ENCODE measurements around the gene FAM43A. TPM values are rescaled to one million over a fixed set of nuclear protein-coding genes. Genes with fewer than 3 reads are reported as not detected.

The FAM43A gene
- 1.3 and 1.8 TPM in 2 replicates for total RNA-seq (2014; rRNA removed)
- polyA plus RNA-seq (2012) = 0.68 TPM

DNA sequence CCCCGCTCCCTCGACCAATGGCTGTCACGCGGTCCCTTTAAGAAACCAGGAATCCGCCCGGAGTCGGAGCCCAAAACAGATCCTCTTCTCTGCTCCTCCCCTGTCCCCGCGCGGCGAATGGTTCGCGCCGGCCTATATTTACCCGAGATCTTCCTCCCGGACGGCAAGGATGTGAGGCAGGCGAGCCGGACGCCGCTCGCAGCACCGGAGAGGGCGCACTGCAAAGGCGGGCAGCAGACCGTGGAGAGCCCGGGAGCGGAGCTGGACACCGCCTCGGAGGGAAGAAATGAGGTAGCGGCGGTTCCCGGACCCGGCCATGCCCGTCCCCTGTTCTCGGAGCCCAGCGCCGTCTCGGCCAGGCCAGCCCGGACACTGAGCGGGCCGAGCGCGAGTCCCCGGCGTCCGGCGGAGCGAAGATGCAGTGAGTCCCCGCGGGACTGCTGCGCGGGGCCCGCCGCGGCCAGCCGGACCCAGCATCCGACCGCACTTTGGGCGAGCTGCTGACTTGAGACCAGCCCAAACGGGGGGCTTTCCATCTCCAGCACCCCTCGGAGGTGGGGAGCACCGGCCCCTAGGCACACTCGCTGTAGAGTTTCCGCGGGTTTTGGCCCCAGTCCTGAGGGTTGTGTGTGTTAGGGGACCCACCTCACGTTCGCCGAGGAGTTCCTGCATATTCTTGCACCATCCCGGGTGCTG lies at the start of gene FAM43A:
Gene FAM43A, plus strand, starts transcription at position 166 of the 696 bp plus-strand sequence. CDS start 944 bp downstream, outside the sequence.
- peak; percentile 92 for DNase-seq (ENCODE audit: low read depth)

DNA sequence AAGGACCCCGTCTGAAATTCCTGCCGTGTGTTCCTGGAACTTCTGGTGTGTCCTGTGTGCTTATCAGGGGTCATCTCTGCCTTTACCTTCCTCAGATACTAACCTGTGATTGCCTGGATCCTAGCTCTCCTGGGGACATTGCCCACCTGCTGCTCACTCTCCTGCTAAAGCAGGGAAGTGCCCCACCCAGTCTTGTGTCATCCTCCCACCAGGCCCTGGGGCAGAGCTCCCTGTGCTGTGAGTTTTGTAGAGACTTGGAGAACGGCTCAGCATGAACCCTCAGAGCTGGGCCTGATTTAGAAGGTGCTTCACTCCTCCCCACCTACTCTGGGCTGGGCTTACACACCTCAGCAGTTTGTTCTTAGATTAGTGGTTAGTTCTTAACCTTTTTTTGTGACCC lies 48.6 kb upstream of the FAM43A start:
- no peak for DNase-seq (ENCODE audit: low read depth)

- DNase-seq (ENCODE audit: low read depth) = no peak
Measured at GRCh38 chr3:194637541-194638400, 47.9 kb upstream of the FAM43A start.

GRCh38 chr3:194638991-194639605 lies 46.6 kb upstream of the FAM43A start:
- no peak for DNase-seq (ENCODE audit: low read depth)

GRCh38 chr3:194640829-194641228 lies 44.9 kb upstream of the FAM43A start:
- peak; percentile 63 for DNase-seq (ENCODE audit: low read depth)

GRCh38 chr3:194642769-194643168 lies 42.9 kb upstream of the FAM43A start:
- no peak for DNase-seq (ENCODE audit: low read depth)

GRCh38 chr3:194647747-194648146 lies 37.9 kb upstream of the FAM43A start:
- no peak for DNase-seq (ENCODE audit: low read depth)

- DNase-seq (ENCODE audit: low read depth) = no peak
Measured at GRCh38 chr3:194654443-194654842, 31.2 kb upstream of the FAM43A start.

DNA sequence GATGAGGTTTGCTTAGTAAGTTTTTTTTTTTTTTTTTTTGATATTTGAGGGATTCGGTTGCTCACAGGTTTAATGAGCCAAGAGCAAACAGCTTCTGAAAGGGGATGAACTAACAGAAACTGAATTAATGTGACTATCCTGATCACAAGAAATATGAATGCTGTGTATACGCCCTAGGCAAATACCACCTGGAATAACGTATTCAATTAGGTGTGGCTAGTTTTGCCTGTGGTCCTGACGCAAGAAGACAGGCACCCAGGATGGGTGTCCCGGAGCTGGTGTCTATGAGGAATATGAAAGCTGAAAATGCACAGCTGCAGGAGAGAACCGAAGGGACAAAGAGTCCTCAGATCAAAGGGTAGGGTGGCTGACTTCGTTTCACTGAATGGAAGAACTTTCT lies 28.2 kb upstream of the FAM43A start:
- DNase-seq (ENCODE audit: low read depth) = no peak

- DNase-seq (ENCODE audit: low read depth) = no peak
Measured at GRCh38 chr3:194658477-194659242, 27.0 kb upstream of the FAM43A start.

DNA sequence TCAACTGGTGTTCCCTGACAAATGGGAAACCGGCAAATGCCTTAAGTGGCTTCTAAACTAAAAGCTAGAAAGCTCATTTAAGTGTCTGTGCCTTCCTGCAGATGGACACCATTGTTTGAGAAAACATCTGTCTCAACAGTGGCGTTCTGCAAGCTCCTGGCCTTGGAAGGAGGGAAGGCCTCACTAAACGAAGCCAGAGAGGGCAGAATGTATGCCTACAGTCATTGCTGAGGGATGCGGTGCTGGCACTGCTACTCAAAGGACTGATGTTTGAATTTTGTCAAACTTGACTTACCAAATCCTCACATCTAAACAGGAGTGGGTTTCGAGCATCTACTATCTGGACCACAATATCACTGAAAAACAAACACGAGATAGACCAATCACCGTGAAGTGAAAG lies 25.9 kb upstream of the FAM43A start:
- no peak for DNase-seq (ENCODE audit: low read depth)

- no peak for DNase-seq (ENCODE audit: low read depth)
Measured at GRCh38 chr3:194661374-194661773, 24.3 kb upstream of the FAM43A start.

DNA sequence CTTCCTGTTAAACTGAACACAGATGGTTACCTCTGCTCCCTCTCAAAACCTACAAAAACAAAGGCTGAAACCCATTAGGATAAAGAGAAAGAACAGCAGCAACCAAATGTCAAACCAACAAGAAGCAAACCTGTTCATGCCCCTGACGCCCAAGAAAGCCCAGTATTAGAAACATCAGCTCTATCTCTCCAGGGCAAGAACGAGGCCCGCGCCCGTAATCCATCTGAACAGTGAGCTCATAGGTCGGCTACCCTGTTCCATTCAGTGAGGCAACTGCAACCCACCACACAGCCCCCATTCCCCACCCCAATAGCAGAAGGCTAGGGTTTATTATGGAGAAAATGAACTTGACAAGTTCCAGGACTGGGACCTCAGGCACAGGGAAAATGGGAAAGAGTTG lies 23.7 kb upstream of the FAM43A start:
- no peak for DNase-seq (ENCODE audit: low read depth)

- no peak for DNase-seq (ENCODE audit: low read depth)
Measured at GRCh38 chr3:194664857-194665256, 20.8 kb upstream of the FAM43A start.

DNA sequence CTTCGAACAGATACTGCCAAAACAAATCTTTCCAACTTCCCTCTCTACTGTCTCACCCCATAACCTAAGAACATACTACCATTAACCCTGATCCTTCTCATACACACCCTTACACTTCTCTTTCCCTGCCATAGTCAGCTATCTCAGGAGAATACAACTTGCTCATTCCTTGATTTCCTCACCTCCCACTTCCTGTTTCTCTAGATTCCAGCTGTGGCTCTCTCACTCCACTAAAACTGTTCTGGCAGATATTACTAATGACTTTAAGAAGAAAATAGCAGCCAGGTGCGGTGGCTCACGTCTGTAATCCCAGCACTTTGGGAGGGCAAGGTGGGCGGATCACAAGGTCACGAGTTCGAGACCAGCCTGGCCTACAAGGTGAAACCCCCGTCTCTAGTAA lies 18.3 kb upstream of the FAM43A start:
- no peak for DNase-seq (ENCODE audit: low read depth)

- peak; percentile 27 for DNase-seq (ENCODE audit: low read depth)
Measured at GRCh38 chr3:194671511-194671899, 14.2 kb upstream of the FAM43A start.

DNA sequence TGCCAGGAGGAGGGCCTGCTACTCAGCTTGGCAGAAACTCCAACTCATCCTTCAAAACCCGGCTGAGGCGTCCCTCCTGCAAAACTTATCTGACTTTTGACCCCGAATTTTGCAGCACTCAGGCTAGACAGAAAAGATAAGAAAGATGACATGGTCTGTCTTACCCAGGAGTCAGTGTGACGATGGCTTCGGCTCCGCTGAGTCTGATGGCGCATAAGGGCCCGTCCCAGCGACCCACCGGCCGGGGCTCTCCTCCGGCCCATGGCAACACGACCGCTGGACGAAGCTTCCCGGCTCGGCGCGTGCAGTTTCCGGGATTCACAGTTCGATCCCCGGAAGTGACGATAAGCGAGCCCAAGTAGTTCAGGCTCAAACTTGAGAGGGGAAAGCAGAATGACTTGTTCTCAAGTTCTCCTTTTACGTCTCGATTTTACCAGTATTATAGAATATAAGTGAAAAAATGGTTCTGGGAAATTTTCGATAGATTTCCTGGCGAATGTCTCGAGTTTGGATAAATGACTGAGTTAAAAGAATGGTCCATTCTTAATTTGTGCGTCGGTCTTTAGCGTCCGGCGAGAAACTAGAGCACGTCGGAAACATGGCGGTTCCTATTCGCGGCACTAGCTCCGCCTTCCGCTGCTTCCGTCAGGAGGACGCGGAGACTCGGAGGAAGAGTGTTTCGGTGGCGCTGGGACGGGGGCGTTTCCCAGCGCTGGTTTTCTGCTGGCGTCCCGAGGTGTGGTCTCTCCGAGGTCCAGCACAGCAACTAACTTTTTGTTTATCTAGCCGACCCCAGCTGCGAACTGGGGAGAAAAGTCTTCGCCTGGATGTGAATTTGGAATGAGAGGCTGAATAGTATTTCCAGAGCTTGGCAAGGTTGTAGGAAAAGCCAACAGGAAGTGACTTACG lies 13.5 kb upstream of the FAM43A start, which contains the start of gene LSG1:
Gene LSG1, minus strand, starts transcription at position 292 of the 909 bp plus-strand sequence. Its CDS starts 29 bp downstream, at position 263.
- DNase-seq (ENCODE audit: low read depth) = peak; percentile 95

DNA sequence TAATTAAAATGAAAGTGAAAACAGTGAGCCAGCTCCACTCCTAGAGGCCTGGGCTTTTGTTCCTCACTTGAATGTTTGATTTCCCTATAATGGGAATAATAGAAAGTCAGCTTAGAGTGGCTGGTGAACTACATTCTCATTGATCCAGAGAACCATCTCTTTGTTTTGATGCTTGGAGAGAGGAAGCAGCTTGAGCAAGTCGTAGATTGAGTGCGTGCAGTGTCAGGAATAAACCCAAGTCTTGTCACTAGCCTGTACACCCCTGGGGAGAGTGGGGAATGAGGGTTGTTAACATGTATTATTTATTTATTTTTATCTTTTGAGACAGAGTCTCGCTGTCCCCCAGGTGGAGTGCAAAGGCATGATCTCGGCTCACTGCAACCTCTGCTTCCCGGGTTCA lies 12.8 kb upstream of the FAM43A start:
- no peak for DNase-seq (ENCODE audit: low read depth)

- DNase-seq (ENCODE audit: low read depth) = no peak
Measured at GRCh38 chr3:194673761-194674160, 11.9 kb upstream of the FAM43A start.

DNA sequence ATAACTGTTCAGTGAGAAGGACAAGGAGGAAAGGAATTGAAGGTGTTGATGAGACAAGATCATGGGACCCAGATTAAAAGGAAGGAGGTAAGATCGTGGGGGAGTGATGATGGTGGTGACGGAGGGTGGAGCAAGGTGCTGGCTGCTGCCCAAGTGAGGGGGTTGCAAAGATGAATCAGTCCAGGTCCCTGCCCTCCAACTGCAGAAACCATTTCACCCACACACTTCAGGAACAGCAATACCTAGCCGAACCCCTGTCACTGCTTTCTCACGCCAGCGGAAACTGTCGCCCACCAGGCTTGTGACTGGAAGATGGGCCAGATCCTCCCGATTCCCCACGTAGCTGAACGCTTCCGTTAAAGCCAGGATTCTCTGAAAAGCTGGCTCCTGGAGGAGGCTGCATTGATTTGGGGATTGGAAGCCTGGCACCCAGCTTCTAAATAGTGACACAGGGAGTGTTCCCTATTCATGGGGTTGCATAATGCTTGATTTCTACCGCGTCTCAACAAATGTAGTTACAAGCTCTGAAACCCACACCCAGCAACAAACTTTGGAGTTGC lies 10.5 kb upstream of the FAM43A start:
- no peak for DNase-seq (ENCODE audit: low read depth)

All from LHCN-M2 (cell line).